CD4-positive, alpha-beta T cell (primary cell): Measurements from ENCODE around the gene DES. TPM values are rescaled to one million over a fixed set of nuclear protein-coding genes. Genes with fewer than 3 reads are reported as not detected.

ENCODE experiments used
- ATAC-seq: fragments of 200-7000 bp; cut with Tn5 transposase; one replicate; pipeline ENCODE4 v1.10.0; 2022; ENCODE audit warnings: mild to moderate bottlenecking; ENCODE audit not compliant: poor library complexity
- CTCF ChIA-PET: fragments of 350-600 bp; sonication (Branson Sonifier 250); formaldehyde crosslinking; loops from one replicate; lab custom pipeline; 2021; ENCODE audit warnings: antibody characterized with exemption, inconsistent platforms; lab: Charles Lee
- POLR2A ChIA-PET: fragments of 350-600 bp; sonication (Branson Sonifier 250); formaldehyde crosslinking; loops from one replicate; lab custom pipeline; 2021; ENCODE audit warnings: antibody characterized with exemption, inconsistent platforms; lab: Charles Lee
- DNase-seq, 14 experiments: peaks; one replicate each; pipeline ENCODE4 v3.0.0-alpha.2; 2013 to 2020; ENCODE audit warnings: mixed read lengths in 2 of 14
- H3K27ac ChIP-seq, 2 donors: one replicate each; pipeline versions ENCODE4 v1.5.1 to v1.7.0; 2013; ENCODE audit warnings: low read length in 2 of 2, low read depth in 1 of 2, mild to moderate bottlenecking in 1 of 2
- H3K27me3 ChIP-seq, 2 experiments: 1 replicate in 1 of 2; 2 replicates in 1 of 2; pipeline versions ENCODE4 v1.6.1 to v1.7.0; 2013; ENCODE audit warnings: low read length in 2 of 2, control low read depth in 1 of 2, mild to moderate bottlenecking in 1 of 2, moderate library complexity in 1 of 2; ENCODE audit not compliant: insufficient read depth in 2 of 2, control insufficient read depth in 1 of 2
- H3K36me3 ChIP-seq: one replicate; pipeline ENCODE4 v1.6.1; 2013; ENCODE audit warnings: low read length, control low read depth; ENCODE audit not compliant: insufficient read depth
- H3K4me1 ChIP-seq: one replicate; pipeline ENCODE4 v1.6.1; 2013; ENCODE audit warnings: low read length, control low read depth; ENCODE audit not compliant: insufficient read depth
- H3K4me3 ChIP-seq: one replicate; pipeline ENCODE4 v1.5.1; 2013; ENCODE audit warnings: mild to moderate bottlenecking, low read length, moderate library complexity
- H3K9me3 ChIP-seq, 2 experiments: 1 replicate in 1 of 2; 2 replicates in 1 of 2; pipeline versions ENCODE4 v1.6.1 to v1.7.0; 2013; ENCODE audit warnings: low read length in 2 of 2, mild to moderate bottlenecking in 2 of 2, control low read depth in 1 of 2, moderate library complexity in 1 of 2; ENCODE audit not compliant: control insufficient read depth in 1 of 2, insufficient read depth in 1 of 2
- H3K27ac Mint-ChIP-seq: one replicate; pipeline ENCODE4 v1.8.0; 2020; ENCODE audit warnings: mixed read lengths
- H3K27me3 Mint-ChIP-seq: one replicate; pipeline ENCODE4 v1.8.0; 2021; ENCODE audit warnings: mixed read lengths
- H3K36me3 Mint-ChIP-seq: one replicate; pipeline ENCODE4 v1.8.0; 2021; ENCODE audit warnings: low read depth, mixed read lengths
- H3K4me1 Mint-ChIP-seq: one replicate; pipeline ENCODE4 v1.8.0; 2021; ENCODE audit warnings: low read depth, mixed read lengths
- H3K4me3 Mint-ChIP-seq: one replicate; pipeline ENCODE4 v1.8.0; 2020; ENCODE audit warnings: mild to moderate bottlenecking, mixed read lengths
- H3K9me3 Mint-ChIP-seq: one replicate; pipeline ENCODE4 v1.8.0; 2020; ENCODE audit warnings: mixed read lengths
- CTCF ChIP-seq: fragments of 200-600 bp; IDR thresholded peaks from one replicate; pipeline ENCODE4 v1.8.0; 2022; ENCODE audit warnings: antibody characterized with exemption, mild to moderate bottlenecking
- intact Hi-C, 2 experiments: fragments of 100-400 bp; cut with DNase I in 1 of 2; cut with micrococcal nuclease in 1 of 2; formaldehyde crosslinking; loops; one replicate each; pipeline versions ENCODE4 v1.15.1 to v1.9.0; 2023 to 2025; cut with DNase I, micrococcal nuclease
- total RNA-seq, 174 experiments: library from RNA in 2 of 174; stranded (reverse) in 2 of 174; gene quantifications; one replicate each; pipeline ENCODE4 v1.2.3 and lab custom pipeline; 2021 to 2026

The DES gene
- total RNA-seq, 2 experiments from 2014 or later, result not detected

- peaks cover 3% of the 10 kb centered on the region for H3K27me3 Mint-ChIP-seq
- peaks cover 8% of the 10 kb centered on the region for H3K4me1 ChIP-seq
- H3K36me3 ChIP-seq, result no peaks in the 10 kb centered on the region
- no peak overlapping the region for H3K4me3 Mint-ChIP-seq
- no peak overlapping the region for H3K4me3 ChIP-seq
- H3K27ac Mint-ChIP-seq, result no peak overlapping the region
- intact Hi-C loops, result loop anchor here (2.0 to 5.0 kb wide), 2 partner anchors 55 to 56 kb away; no protein-coding TSS in a partner anchor
- no peaks in the 10 kb centered on the region for H3K9me3 ChIP-seq
- no peaks in the 10 kb centered on the region for H3K36me3 Mint-ChIP-seq
- no peak overlapping the region for H3K27ac ChIP-seq
- ChIA-PET CTCF (interaction anchor here (2.5 kb wide), 1 partner anchor 72 kb away, joined by 11 read pairs; no protein-coding TSS in a partner anchor), POLR2A (no interaction called here)
- no peaks in the 10 kb centered on the region for H3K9me3 Mint-ChIP-seq
- H3K27me3 ChIP-seq, result no peaks in the 10 kb centered on the region
- H3K4me1 Mint-ChIP-seq, result peaks cover 6% of the 10 kb centered on the region
- DNase-seq (peak in 1 of 14 experiments; percentile 21), ATAC-seq (peak; percentile 51)
- TF ChIP-seq CTCF, result no peak
Measured at GRCh38 chr2:219457784-219458369, 39.7 kb downstream of the DES start.

GRCh38 chr2:219458996-219459395 is 40.8 kb downstream of the DES start:
- H3K27ac Mint-ChIP-seq, result no peak overlapping the region
- POLR2A ChIA-PET, result no interaction called here
- intact Hi-C loops, result loop anchor here (1.0 to 5.0 kb wide), 3 partner anchors 56 to 71 kb away; no protein-coding TSS in a partner anchor

More at GRCh38 chr2:219458996-219459395, 40.8 kb downstream of the DES start:
- no peak for DNase-seq
- Mint-ChIP-seq H3K9me3 (no peaks in the 10 kb centered on the region), H3K27me3 (no peaks in the 10 kb centered on the region), H3K4me3 (no peak overlapping the region), H3K4me1 (peaks cover 6% of the 10 kb centered on the region), H3K36me3 (no peaks in the 10 kb centered on the region)
- H3K27ac ChIP-seq, result no peak overlapping the region
- H3K9me3 ChIP-seq, result no peaks in the 10 kb centered on the region
- no peak for ATAC-seq
- no peaks in the 10 kb centered on the region for H3K27me3 ChIP-seq
- H3K4me1 ChIP-seq, result peaks cover 8% of the 10 kb centered on the region
- no peak for TF ChIP-seq CTCF
- CTCF ChIA-PET, result interaction anchor here (0.7 to 2.5 kb wide), 2 partner anchors 51 to 71 kb away, joined by 3 to 11 read pairs; no protein-coding TSS in a partner anchor
- H3K4me3 ChIP-seq, result no peak overlapping the region
- no peaks in the 10 kb centered on the region for H3K36me3 ChIP-seq
